ENCODE measurements around the gene FNDC11. TPM values are rescaled to one million over a fixed set of nuclear protein-coding genes. Genes with fewer than 3 reads are reported as not detected.

The FNDC11 gene
- total and polyA plus RNA-seq, 2 of the 13 experiments (the other 11 are each of a cell fraction or from before 2014, with no cell fraction given): 0.07 TPM; not detected in 1

DNA sequence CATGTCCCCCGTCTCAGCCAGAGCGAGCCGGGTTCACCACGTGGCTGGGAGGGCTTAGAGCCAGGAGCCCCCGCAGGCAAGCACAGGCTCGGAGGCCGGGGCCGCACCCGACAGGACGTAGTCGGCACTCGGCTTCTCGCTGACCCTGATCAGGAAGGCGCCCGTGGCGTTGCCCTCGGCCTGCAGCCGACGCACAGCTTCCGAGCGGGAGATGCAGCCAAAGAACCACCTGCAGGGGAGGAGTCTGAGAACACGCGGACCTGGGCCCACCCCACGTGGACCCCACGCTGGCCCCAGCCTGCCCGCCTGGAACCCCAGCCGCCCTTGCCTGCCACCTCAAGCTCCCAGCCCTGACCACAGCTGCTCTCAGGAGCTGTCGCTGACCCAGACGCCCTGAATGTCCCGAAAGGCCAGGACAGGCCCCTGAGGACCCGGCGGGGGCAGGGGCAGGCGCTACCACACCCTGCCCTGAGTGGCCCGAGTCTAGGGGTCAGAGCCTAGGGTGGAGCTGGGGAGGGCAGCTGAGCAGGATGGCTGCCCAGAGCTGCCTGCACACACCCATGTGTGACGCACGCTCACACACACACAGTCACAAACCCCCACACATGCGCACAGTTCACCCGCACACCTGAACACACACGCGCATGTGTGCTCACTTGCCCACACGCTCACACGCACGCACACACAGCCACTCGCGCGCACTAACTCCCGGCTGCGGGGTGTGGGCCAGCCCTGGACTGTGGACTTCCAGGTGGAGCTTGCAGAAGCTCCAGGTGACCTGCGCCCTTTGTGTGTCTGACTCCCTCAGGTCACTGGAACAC, 18.9 kb upstream of the FNDC11 start (continued):
- peak; percentile 96 for TF ChIP-seq ZNF264 (CRISPR knock-in tag; IDR thresholded peaks at IDR 0.05)
- TF ChIP-seq ZNF749 (CRISPR knock-in tag; IDR thresholded peaks at IDR 0.05; ENCODE audit: borderline replicate concordance): no peak
- TF ChIP-seq HNRNPLL (IDR thresholded peaks at IDR 0.05; ENCODE audit: low read depth, low read length, poor library complexity, severe bottlenecking): peak; percentile 19
- TF ChIP-seq, protein P1, sequence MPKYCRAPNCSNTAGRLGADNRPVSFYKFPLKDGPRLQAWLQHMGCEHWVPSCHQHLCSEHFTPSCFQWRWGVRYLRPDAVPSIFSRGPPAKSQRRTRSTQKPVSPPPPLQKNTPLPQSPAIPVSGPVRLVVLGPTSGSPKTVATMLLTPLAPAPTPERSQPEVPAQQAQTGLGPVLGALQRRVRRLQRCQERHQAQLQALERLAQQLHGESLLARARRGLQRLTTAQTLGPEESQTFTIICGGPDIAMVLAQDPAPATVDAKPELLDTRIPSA (CRISPR knock-in tag; IDR thresholded peaks at IDR 0.05; ENCODE audit: borderline replicate concordance): peak; percentile 78; the same call in 1 of the 2 replicates

DNA sequence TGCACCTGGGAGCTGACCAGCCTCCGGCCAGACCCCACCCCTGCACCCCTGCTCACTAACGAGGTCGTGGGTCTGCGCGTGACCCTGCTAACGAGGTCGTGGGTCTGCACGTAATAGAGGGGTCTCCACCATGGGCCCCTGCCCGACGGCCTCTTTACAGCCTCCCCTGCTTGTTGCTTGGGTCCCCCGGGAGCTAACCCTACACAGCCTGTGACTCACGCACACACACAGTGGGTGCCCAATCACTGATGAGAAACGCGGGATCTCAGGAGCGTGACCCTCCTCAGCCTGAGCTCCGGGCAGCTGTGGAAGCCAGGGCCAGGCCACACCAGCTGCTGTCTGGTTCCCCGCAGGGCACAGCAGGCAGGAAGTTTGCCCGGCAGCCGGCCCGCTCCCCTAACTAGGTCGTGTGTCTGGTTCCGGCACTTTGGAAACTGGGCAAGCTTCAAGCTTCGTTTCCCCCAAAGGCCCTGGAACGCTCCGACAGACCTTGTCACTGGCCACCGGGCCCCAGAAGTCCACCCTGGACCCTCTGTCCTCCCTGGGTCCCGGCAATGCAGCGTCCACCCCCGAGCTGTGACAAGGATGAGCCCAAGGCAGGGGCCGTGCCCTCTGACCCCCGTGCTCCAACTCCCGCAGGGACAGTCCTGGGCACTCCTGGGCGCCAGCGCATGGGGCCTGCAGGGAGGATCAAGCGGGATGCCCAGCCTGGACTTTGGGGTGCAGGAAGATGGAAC, 17.6 kb upstream of the FNDC11 start:
- BruUV-seq (replicated peaks): no TSS peak
- ATAC-seq: no peak
- POLR2A ChIA-PET: interaction anchor here (2.4 to 2.7 kb wide), 3 partner anchors 16 to 438 kb away, joined by 9 to 26 read pairs (median 12); partner anchors contain the start of genes HELZ2 and PPDPF
- CTCF ChIA-PET (ENCODE audit: low intra/inter-chr PET ratio, low total read pairs): interaction anchor here (2.1 to 2.7 kb wide), 2 partner anchors 43 to 328 kb away, joined by 9 to 29 read pairs; partner anchors contain the start of gene TPD52L2
- DNase-seq (ENCODE audit: low spot score): no peak
- Histone ChIP-seq H3K4me2 (ENCODE audit: low read depth, low read length) (peak overlapping the region; percentile 8; the same call in 1 of the 2 replicates), H3K36me3 (replicated peaks in 1 of 2; ENCODE audit: control insufficient read depth in 1 of 2, insufficient read depth in 2 of 2, low read length in 2 of 2) (no peaks in the 10 kb centered on the region), H3K4me1 (ENCODE audit: insufficient read depth, low read length) (peaks cover 48% of the 10 kb centered on the region), H2AFZ (ENCODE audit: low read length) (no peak overlapping the region), H3K27me3 (ENCODE audit: control insufficient read depth in 1 of 2, insufficient read depth in 2 of 2, low read length in 2 of 2) (peaks cover 49 to 67% of the 10 kb centered on the region in 2 experiments), H3K79me2 (ENCODE audit: insufficient read depth, low read length) (no peaks in the 10 kb centered on the region), H3K4me3 (replicated peaks in 1 of 3; ENCODE audit: insufficient read depth in 1 of 3, low read depth in 2 of 3, low read length in 3 of 3) (no peak overlapping the region; a peak in 1 of 6 replicates), H3K9ac (ENCODE audit: insufficient read depth, low read depth, low read length) (no peak overlapping the region), H3K9me3 (ENCODE audit: low read length) (no peaks in the 10 kb centered on the region), H4K20me1 (ENCODE audit: insufficient read depth, low read length) (no peaks in the 10 kb centered on the region), H3K27ac (ENCODE audit: extremely low read length, insufficient read depth, low read length) (no peak overlapping the region)
- intact Hi-C loops (cut with micrococcal nuclease; ENCODE audit: unreplicated experiment) (loop anchor here (5.0 to 10.0 kb wide), 4 partner anchors 91 to 436 kb away; partner anchors contain the start of genes GMEB2, LIME1, RTEL1 and SLC2A4RG), in situ Hi-C loops (cut with HindIII; ENCODE audit: extremely low pct_ligation_motif_present, low pct_unique_long_range_greater_than_20kb) (loop anchor here (5.0 kb wide), 1 partner anchor 41 kb away; no protein-coding TSS in a partner anchor)
- WGBS (ENCODE audit: low lambda C conversion rate): 60% methylated on average over 35 of the region's 35 CpGs
- no peak for FAIRE-seq
- TF ChIP-seq, protein P2, sequence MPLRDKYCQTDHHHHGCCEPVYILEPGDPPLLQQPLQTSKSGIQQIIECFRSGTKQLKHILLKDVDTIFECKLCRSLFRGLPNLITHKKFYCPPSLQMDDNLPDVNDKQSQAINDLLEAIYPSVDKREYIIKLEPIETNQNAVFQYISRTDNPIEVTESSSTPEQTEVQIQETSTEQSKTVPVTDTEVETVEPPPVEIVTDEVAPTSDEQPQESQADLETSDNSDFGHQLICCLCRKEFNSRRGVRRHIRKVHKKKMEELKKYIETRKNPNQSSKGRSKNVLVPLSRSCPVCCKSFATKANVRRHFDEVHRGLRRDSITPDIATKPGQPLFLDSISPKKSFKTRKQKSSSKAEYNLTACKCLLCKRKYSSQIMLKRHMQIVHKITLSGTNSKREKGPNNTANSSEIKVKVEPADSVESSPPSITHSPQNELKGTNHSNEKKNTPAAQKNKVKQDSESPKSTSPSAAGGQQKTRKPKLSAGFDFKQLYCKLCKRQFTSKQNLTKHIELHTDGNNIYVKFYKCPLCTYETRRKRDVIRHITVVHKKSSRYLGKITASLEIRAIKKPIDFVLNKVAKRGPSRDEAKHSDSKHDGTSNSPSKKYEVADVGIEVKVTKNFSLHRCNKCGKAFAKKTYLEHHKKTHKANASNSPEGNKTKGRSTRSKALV (CRISPR knock-in tag; IDR thresholded peaks at IDR 0.05): no peak
- TF ChIP-seq XBP1 (CRISPR knock-in tag; IDR thresholded peaks at IDR 0.05): no peak
- 0 out of 2 replicates have a peak, but pooled peaks have one; percentile 35 for TF ChIP-seq HNRNPL (IDR thresholded peaks at IDR 0.05; ENCODE audit: low read depth, low read length)
- TF ChIP-seq GABPB1 (CRISPR knock-in tag; IDR thresholded peaks at IDR 0.05): peak; percentile 17; the same call in 1 of the 2 replicates
- TF ChIP-seq SRF (IDR thresholded peaks at IDR 0.05; ENCODE audit: low read depth, low read length): no peak
- TF ChIP-seq NFKB2 (CRISPR knock-in tag; IDR thresholded peaks at IDR 0.05; ENCODE audit: borderline replicate concordance): 0 out of 2 replicates have a peak, but pooled peaks have one; percentile 26
- TF ChIP-seq CREB1 (IDR thresholded peaks at IDR 0.05): 0 out of 2 replicates have a peak, but pooled peaks have one; percentile 8
- no peak for TF ChIP-seq CREB1 (CRISPR knock-in tag; IDR thresholded peaks at IDR 0.05)
- TF ChIP-seq, protein P3, sequence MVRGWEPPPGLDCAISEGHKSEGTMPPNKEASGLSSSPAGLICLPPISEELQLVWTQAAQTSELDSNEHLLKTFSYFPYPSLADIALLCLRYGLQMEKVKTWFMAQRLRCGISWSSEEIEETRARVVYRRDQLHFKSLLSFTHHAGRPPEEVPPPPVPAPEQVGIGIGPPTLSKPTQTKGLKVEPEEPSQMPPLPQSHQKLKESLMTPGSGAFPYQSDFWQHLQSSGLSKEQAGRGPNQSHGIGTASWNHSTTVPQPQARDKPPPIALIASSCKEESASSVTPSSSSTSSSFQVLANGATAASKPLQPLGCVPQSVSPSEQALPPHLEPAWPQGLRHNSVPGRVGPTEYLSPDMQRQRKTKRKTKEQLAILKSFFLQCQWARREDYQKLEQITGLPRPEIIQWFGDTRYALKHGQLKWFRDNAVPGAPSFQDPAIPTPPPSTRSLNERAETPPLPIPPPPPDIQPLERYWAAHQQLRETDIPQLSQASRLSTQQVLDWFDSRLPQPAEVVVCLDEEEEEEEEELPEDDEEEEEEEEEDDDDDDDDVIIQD (CRISPR knock-in tag; IDR thresholded peaks at IDR 0.05; ENCODE audit: low read depth): no peak
- 0 out of 2 replicates have a peak, but pooled peaks have one; percentile 7 for TF ChIP-seq ZNF563 (CRISPR knock-in tag; IDR thresholded peaks at IDR 0.05)
- TF ChIP-seq IKZF4 (CRISPR knock-in tag; IDR thresholded peaks at IDR 0.05; ENCODE audit: borderline replicate concordance, low read depth, not compliant biosample characterization): no peak

Measured in HepG2 (cell line).